C4-2B (cell line): ENCODE measurements around the gene SMYD5.
"Not testable (repeated sequence)": the region's sequence is repeated elsewhere in the genome, so short reads cannot be mapped to it uniquely, and the experiment has no call there.

Experiments
- ZFX ChIP-seq: fragments of 450-650 bp; IDR thresholded peaks from 2 replicates; pipeline ENCODE4 v1.6.1; 2017
- TF ChIP-seq, protein P1 (sequence below): fragments of 450-650 bp; conservative IDR thresholded peaks from 2 replicates; pipeline ENCODE4 v1.5.1; 2017; ENCODE audit warnings: mild to moderate bottlenecking

DNA sequence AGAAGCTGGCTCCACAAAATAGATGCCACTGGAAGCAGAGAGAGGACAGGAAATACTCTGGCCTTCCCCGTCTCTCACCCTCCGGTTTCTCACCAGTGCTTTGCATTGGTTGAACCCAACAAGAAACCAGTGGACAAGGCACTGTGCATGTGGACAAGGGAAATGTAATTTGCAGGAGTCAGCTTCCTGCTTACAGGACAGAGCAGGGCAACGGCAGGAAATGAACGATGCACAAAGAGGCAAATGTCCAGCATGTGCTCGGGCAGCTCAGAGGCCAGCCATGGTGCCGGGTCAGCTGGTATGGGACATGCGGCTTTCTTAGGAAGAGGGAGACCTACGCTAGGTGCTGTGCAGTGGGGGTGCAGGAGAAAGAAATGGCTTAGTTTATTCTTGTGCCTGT is 47.2 kb upstream of the SMYD5 start:
- TF ChIP-seq, protein P1, sequence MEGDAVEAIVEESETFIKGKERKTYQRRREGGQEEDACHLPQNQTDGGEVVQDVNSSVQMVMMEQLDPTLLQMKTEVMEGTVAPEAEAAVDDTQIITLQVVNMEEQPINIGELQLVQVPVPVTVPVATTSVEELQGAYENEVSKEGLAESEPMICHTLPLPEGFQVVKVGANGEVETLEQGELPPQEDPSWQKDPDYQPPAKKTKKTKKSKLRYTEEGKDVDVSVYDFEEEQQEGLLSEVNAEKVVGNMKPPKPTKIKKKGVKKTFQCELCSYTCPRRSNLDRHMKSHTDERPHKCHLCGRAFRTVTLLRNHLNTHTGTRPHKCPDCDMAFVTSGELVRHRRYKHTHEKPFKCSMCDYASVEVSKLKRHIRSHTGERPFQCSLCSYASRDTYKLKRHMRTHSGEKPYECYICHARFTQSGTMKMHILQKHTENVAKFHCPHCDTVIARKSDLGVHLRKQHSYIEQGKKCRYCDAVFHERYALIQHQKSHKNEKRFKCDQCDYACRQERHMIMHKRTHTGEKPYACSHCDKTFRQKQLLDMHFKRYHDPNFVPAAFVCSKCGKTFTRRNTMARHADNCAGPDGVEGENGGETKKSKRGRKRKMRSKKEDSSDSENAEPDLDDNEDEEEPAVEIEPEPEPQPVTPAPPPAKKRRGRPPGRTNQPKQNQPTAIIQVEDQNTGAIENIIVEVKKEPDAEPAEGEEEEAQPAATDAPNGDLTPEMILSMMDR = not testable (repeated sequence)
- TF ChIP-seq ZFX = not testable (repeated sequence)
